CD14-positive monocyte (primary cell): ENCODE data around the gene LTA4H. TPM values are rescaled to one million over a fixed set of nuclear protein-coding genes. Genes with fewer than 3 reads are reported as not detected.

ENCODE experiments used
- DNase-seq, 3 donors: peaks; one replicate each; pipeline ENCODE4 v3.0.0-alpha.2; 2011 to 2022
- H2AFZ ChIP-seq: 2 replicates; pipeline ENCODE4 v1.6.0; 2012; ENCODE audit warnings: mild to moderate bottlenecking, low read depth, low read length, inconsistent platforms; ENCODE audit not compliant: insufficient read depth, poor library complexity, severe bottlenecking
- H3K27ac ChIP-seq, 2 donors: 1 replicate in 1 of 2; 2 replicates in 1 of 2; pipeline ENCODE4 v1.5.1; 2012 to 2013; ENCODE audit warnings: low read length in 2 of 2, control low read depth in 1 of 2, inconsistent platforms in 1 of 2, low read depth in 1 of 2, mild to moderate bottlenecking in 1 of 2
- H3K27me3 ChIP-seq, 2 donors: one replicate each; pipeline versions ENCODE4 v1.6.0 to v1.6.1; 2011 to 2013; ENCODE audit warnings: low read length in 2 of 2; ENCODE audit not compliant: control insufficient read depth in 2 of 2, insufficient read depth in 2 of 2
- H3K36me3 ChIP-seq, 2 donors: replicated peaks in 1 of 2; 1 replicate in 1 of 2; 2 replicates in 1 of 2; pipeline versions ENCODE4 v1.5.1 to v1.6.1; 2012 to 2013; ENCODE audit warnings: low read length in 2 of 2, control low read depth in 1 of 2, inconsistent platforms in 1 of 2, mild to moderate bottlenecking in 1 of 2; ENCODE audit not compliant: insufficient read depth in 2 of 2, control insufficient read depth in 1 of 2
- H3K4me1 ChIP-seq, 2 donors: 1 replicate in 1 of 2; 2 replicates in 1 of 2; pipeline versions ENCODE4 v1.5.1 to v1.6.1; 2012 to 2013; ENCODE audit warnings: low read length in 2 of 2, control low read depth in 1 of 2, inconsistent platforms in 1 of 2, mild to moderate bottlenecking in 1 of 2, moderate library complexity in 1 of 2; ENCODE audit not compliant: insufficient read depth in 2 of 2, control insufficient read depth in 1 of 2
- H3K4me2 ChIP-seq: replicated peaks from 2 replicates; pipeline ENCODE3; 2012; ENCODE audit warnings: low read length, moderate library complexity, mild to moderate bottlenecking; ENCODE audit not compliant: poor library complexity, severe bottlenecking; ENCODE audit errors: extremely low read depth
- H3K4me3 ChIP-seq, 3 experiments: fragments of 200-600 bp in 1 of 3; sonication (generic) in 1 of 3; replicated peaks in 1 of 3; 1 replicate in 2 of 3; 2 replicates in 1 of 3; pipeline ENCODE4 v1.5.1; 2011 to 2013; ENCODE audit warnings: low read length in 3 of 3, mild to moderate bottlenecking in 3 of 3, control low read depth in 2 of 3, low read depth in 2 of 3, inconsistent platforms in 1 of 3, moderate library complexity in 1 of 3
- H3K79me2 ChIP-seq: 2 replicates; pipeline ENCODE4 v1.6.0; 2012; ENCODE audit warnings: mild to moderate bottlenecking, control low read depth, inconsistent platforms, low read length, moderate library complexity; ENCODE audit not compliant: insufficient read depth
- H3K9ac ChIP-seq: 2 replicates; pipeline ENCODE4 v1.6.0; 2017; ENCODE audit warnings: low read length, mild to moderate bottlenecking; ENCODE audit not compliant: insufficient read depth, poor library complexity, severe bottlenecking
- H3K9me3 ChIP-seq, 2 donors: replicated peaks in 1 of 2; 1 replicate in 1 of 2; 2 replicates in 1 of 2; pipeline versions ENCODE4 v1.5.1 to v1.6.1; 2012 to 2013; ENCODE audit warnings: low read length in 2 of 2, control low read depth in 1 of 2; ENCODE audit not compliant: control insufficient read depth in 1 of 2, insufficient read depth in 1 of 2
- H4K20me1 ChIP-seq: 2 replicates; pipeline ENCODE4 v1.6.0; 2012; ENCODE audit warnings: mild to moderate bottlenecking, low read length, control low read depth, moderate library complexity; ENCODE audit not compliant: insufficient read depth
- H3K27ac Mint-ChIP-seq, 7 donors: one replicate each; pipeline ENCODE4 v1.8.0; 2020; ENCODE audit warnings: mild to moderate bottlenecking in 7 of 7, mixed read lengths in 7 of 7, moderate library complexity in 6 of 7, inconsistent platforms in 2 of 7
- H3K27me3 Mint-ChIP-seq, 3 donors: one replicate each; pipeline ENCODE4 v1.8.0; 2021 to 2022; ENCODE audit warnings: low read depth in 3 of 3, mild to moderate bottlenecking in 3 of 3, mixed read lengths in 3 of 3, moderate library complexity in 3 of 3, inconsistent platforms in 1 of 3
- H3K36me3 Mint-ChIP-seq, 2 donors: one replicate each; pipeline ENCODE4 v1.8.0; 2020; ENCODE audit warnings: mixed read lengths in 2 of 2, inconsistent platforms in 1 of 2, mild to moderate bottlenecking in 1 of 2
- H3K4me1 Mint-ChIP-seq: one replicate; pipeline ENCODE4 v1.8.0; 2020; ENCODE audit warnings: mild to moderate bottlenecking, mixed read lengths
- H3K4me3 Mint-ChIP-seq, 2 donors: one replicate each; pipeline ENCODE4 v1.8.0; 2020; ENCODE audit warnings: mild to moderate bottlenecking in 2 of 2, mixed read lengths in 2 of 2, moderate library complexity in 1 of 2
- H3K9me3 Mint-ChIP-seq, 7 donors: one replicate each; pipeline ENCODE4 v1.8.0; 2020 to 2022; ENCODE audit warnings: mixed read lengths in 7 of 7, mild to moderate bottlenecking in 6 of 7, moderate library complexity in 6 of 7, inconsistent platforms in 2 of 7
- CTCF ChIP-seq: fragments of 200-600 bp; IDR thresholded peaks from one replicate; pipeline ENCODE4 v1.8.0; 2022; ENCODE audit warnings: antibody characterized with exemption, mild to moderate bottlenecking
- WGBS: methylation state at CpG from one replicate; pipeline ENCODE4 v1.1.5; 2013; ENCODE audit warnings: missing lambda C conversion rate; ENCODE audit not compliant: insufficient coverage; 5-methylcytosine and 5-hydroxymethylcytosine counted together
- intact Hi-C, 2 donors: fragments of 100-400 bp; cut with micrococcal nuclease; formaldehyde crosslinking; loops; one replicate each; pipeline versions ENCODE4 v1.15.0 to v1.15.1; 2023
- polyA plus RNA-seq, 3 donors: library from polyadenylated mRNA; depleted of rRNA in 1 of 3; unstranded in 2 of 3; stranded (reverse) in 1 of 3; fragments of 300-500 nt in 2 of 3; fragments of >200 nt in 1 of 3; fragmentation: Illumina TruSeq in 2 of 3; gene quantifications; 1 replicate in 2 of 3; 2 replicates in 1 of 3; pipeline ENCODE4 v1.2.3, GENCODE V29; 2012 to 2021

The LTA4H gene
- polyA plus RNA-seq, 3 donors, result 278 to 963 (median 647) TPM

- no peak overlapping the region for H2AFZ ChIP-seq
- intact Hi-C loops, result no loop called here
- no peaks in the 10 kb centered on the region for H4K20me1 ChIP-seq
- WGBS, result no CpG with 5 or more reads among the region's 4 CpGs
- Mint-ChIP-seq H3K4me3 (no peak overlapping the region), H3K36me3 (peaks cover 2 to 6% of the 10 kb centered on the region in 2 donors), H3K27me3 (peaks cover 0 to 6% (median 0%) of the 10 kb centered on the region in 3 donors), H3K4me1 (peaks cover 47% of the 10 kb centered on the region), H3K27ac (no peak overlapping the region), H3K9me3 (peaks cover 0 to 7% (median 0%) of the 10 kb centered on the region in 7 donors)
- DNase-seq, result no peak
- H3K9ac ChIP-seq, result no peak overlapping the region
- no peaks in the 10 kb centered on the region for H3K79me2 ChIP-seq
- no peaks in the 10 kb centered on the region for H3K27me3 ChIP-seq
- H3K4me2 ChIP-seq, result no peak overlapping the region
- H3K27ac ChIP-seq, result no peak overlapping the region
- H3K4me3 ChIP-seq, result no peak overlapping the region
- H3K4me1 ChIP-seq, result peaks cover 34 to 45% of the 10 kb centered on the region in 2 donors
- H3K36me3 ChIP-seq, result no peaks in the 10 kb centered on the region
- no peak for TF ChIP-seq CTCF
- no peaks in the 10 kb centered on the region for H3K9me3 ChIP-seq
Observed at GRCh38 chr12:96057986-96058553, 22.7 kb upstream of the LTA4H start.

GRCh38 chr12:96056646-96057455 is 21.5 kb upstream of the LTA4H start:
- Histone ChIP-seq H3K4me2 (no peak overlapping the region), H3K36me3 (no peaks in the 10 kb centered on the region), H3K4me1 (peaks cover 35 to 45% of the 10 kb centered on the region in 2 donors), H4K20me1 (no peaks in the 10 kb centered on the region), H3K4me3 (no peak overlapping the region), H3K9ac (no peak overlapping the region), H3K79me2 (no peaks in the 10 kb centered on the region), H2AFZ (no peak overlapping the region), H3K9me3 (no peaks in the 10 kb centered on the region), H3K27ac (peak overlapping the region in 1 of 2 donors; percentile 39), H3K27me3 (no peaks in the 10 kb centered on the region)
- intact Hi-C loops, result no loop called here
- H3K4me3 Mint-ChIP-seq, result no peak overlapping the region
- H3K27ac Mint-ChIP-seq, result peak overlapping the region in 2 of 7 donors; percentile 59 to 73
- H3K9me3 Mint-ChIP-seq, result peaks cover 0 to 7% (median 0%) of the 10 kb centered on the region in 7 donors
- peaks cover 46% of the 10 kb centered on the region for H3K4me1 Mint-ChIP-seq
- peaks cover 2 to 6% of the 10 kb centered on the region in 2 donors for H3K36me3 Mint-ChIP-seq
- DNase-seq, result no peak
- WGBS, result 94% methylated on average over 6 of the region's 8 CpGs
- H3K27me3 Mint-ChIP-seq, result peaks cover 0 to 6% (median 0%) of the 10 kb centered on the region in 3 donors
- TF ChIP-seq CTCF, result no peak
